Endothelial cell of umbilical vein (primary cell): ENCODE data around the gene SCAMP2.
"Not testable (repeated sequence)": the region's sequence is repeated elsewhere in the genome, so short reads cannot be mapped to it uniquely, and the experiment has no call there.

Experiments used
- CTCF ChIP-seq, 2 donors: IDR thresholded peaks; 1 replicate in 1 of 2; 2 replicates in 1 of 2; pipeline ENCODE4 v1.5.1; 2011; ENCODE audit warnings: low read length in 2 of 2, mild to moderate bottlenecking in 2 of 2, moderate library complexity in 2 of 2, control low read depth in 1 of 2, inconsistent platforms in 1 of 2, low read depth in 1 of 2; ENCODE audit not compliant: insufficient read depth in 1 of 2; ENCODE audit errors: extremely low read depth in 1 of 2
- EZH2 ChIP-seq: IDR thresholded peaks from 2 replicates; pipeline ENCODE4 v1.6.1; 2012; ENCODE audit warnings: borderline replicate concordance, low read depth, mild to moderate bottlenecking, moderate library complexity, low read length, inconsistent platforms; ENCODE audit not compliant: severe bottlenecking
- GATA2 ChIP-seq: IDR thresholded peaks from 2 replicates; pipeline ENCODE4 v1.7.0; 2011; ENCODE audit warnings: low read depth, mild to moderate bottlenecking, moderate library complexity, mixed read lengths, low read length; ENCODE audit not compliant: insufficient read length, insufficient read depth
- JUN ChIP-seq: IDR thresholded peaks from 2 replicates; pipeline ENCODE4 v1.6.1; 2011; ENCODE audit warnings: borderline replicate concordance, low read depth; ENCODE audit not compliant: insufficient read length, insufficient read depth
- POLR2A ChIP-seq: IDR thresholded peaks from 2 replicates; pipeline ENCODE4 v1.6.1; 2012; ENCODE audit warnings: low read depth, mild to moderate bottlenecking, control low read depth, low read length
- POLR2AphosphoS5 ChIP-seq: IDR thresholded peaks from 2 replicates; pipeline ENCODE4 v1.6.1; 2012; ENCODE audit warnings: low read depth, mild to moderate bottlenecking, control low read depth, low read length, moderate library complexity; ENCODE audit not compliant: insufficient read depth

- not testable (repeated sequence) for TF ChIP-seq POLR2AphosphoS5; CTCF (IDR thresholded peaks at IDR 0.05; ENCODE audit: extremely low read depth in 1 of 2, insufficient read depth in 1 of 2, low read depth in 1 of 2, low read length in 2 of 2); POLR2A; EZH2; GATA2; JUN
These were observed 14.5 kb upstream of the SCAMP2 start for GRCh38 chr15:74887537-74888193.
